NCI-H510A treated with DMSO at 0.1 percent for 48 hours (cell line): ENCODE measurements around the gene ADAMTS2.
"Not testable (repeated sequence)": the region's sequence is repeated elsewhere in the genome, so short reads cannot be mapped to it uniquely, and the experiment has no call there.

Source experiments
- DNase-seq: peaks from one replicate; lab custom pipeline; 2025; lab: John Stamatoyannopoulos, UW

ADAMTS2 gene

GRCh38 chr5:179296150-179296821, 49.0 kb downstream of the ADAMTS2 start:
- DNase-seq, result no peak

- DNase-seq, result no peak
Measured at GRCh38 chr5:179295778-179296149, 49.5 kb downstream of the ADAMTS2 start.

GRCh38 chr5:179294891-179295777, 50.1 kb downstream of the ADAMTS2 start:
- DNase-seq, result no peak

GRCh38 chr5:179294131-179294780, 51.0 kb downstream of the ADAMTS2 start:
- no peak for DNase-seq

GRCh38 chr5:179292681-179293635, 52.3 kb downstream of the ADAMTS2 start:
- no peak for DNase-seq

- DNase-seq, result no peak
Measured at GRCh38 chr5:179292202-179292601, 53.1 kb downstream of the ADAMTS2 start.

- DNase-seq, result no peak
Measured at GRCh38 chr5:179290681-179291540, 54.4 kb downstream of the ADAMTS2 start.

- DNase-seq, result no peak
Measured at GRCh38 chr5:179289756-179290385, 55.4 kb downstream of the ADAMTS2 start.

- DNase-seq, result no peak
Measured at GRCh38 chr5:179288809-179289185, 56.5 kb downstream of the ADAMTS2 start.

GRCh38 chr5:179288101-179288808, 57.0 kb downstream of the ADAMTS2 start:
- no peak for DNase-seq

GRCh38 chr5:179287631-179288030, 57.6 kb downstream of the ADAMTS2 start:
- no peak for DNase-seq

GRCh38 chr5:179287071-179287470, 58.2 kb downstream of the ADAMTS2 start:
- no peak for DNase-seq

- not testable (repeated sequence) for DNase-seq
Measured at GRCh38 chr5:179285776-179286162, 59.5 kb downstream of the ADAMTS2 start.

- DNase-seq, result no peak
Measured at GRCh38 chr5:179284751-179285631, 60.3 kb downstream of the ADAMTS2 start.

- DNase-seq, result not testable (repeated sequence)
Measured at GRCh38 chr5:179283908-179284307, 61.4 kb downstream of the ADAMTS2 start.

GRCh38 chr5:179281694-179282093, 63.6 kb downstream of the ADAMTS2 start:
- DNase-seq, result no peak

GRCh38 chr5:179280095-179280490, 65.2 kb downstream of the ADAMTS2 start:
- DNase-seq, result no peak

GRCh38 chr5:179279347-179280094, 65.7 kb downstream of the ADAMTS2 start:
- DNase-seq, result no peak
